Stimulated activated CD4-positive, alpha-beta T cell treated with anti-CD3 and anti-CD28 coated beads, TNF-alpha, amount 100 ng/mL, for 4 hours (primary cell): ENCODE results near the gene C20orf202.

Source experiments
- DNase-seq, 3 experiments: peaks; one replicate each; pipeline ENCODE4 v3.0.0-alpha.2; 2020; ENCODE audit warnings: low read depth in 3 of 3

Gene C20orf202

DNA sequence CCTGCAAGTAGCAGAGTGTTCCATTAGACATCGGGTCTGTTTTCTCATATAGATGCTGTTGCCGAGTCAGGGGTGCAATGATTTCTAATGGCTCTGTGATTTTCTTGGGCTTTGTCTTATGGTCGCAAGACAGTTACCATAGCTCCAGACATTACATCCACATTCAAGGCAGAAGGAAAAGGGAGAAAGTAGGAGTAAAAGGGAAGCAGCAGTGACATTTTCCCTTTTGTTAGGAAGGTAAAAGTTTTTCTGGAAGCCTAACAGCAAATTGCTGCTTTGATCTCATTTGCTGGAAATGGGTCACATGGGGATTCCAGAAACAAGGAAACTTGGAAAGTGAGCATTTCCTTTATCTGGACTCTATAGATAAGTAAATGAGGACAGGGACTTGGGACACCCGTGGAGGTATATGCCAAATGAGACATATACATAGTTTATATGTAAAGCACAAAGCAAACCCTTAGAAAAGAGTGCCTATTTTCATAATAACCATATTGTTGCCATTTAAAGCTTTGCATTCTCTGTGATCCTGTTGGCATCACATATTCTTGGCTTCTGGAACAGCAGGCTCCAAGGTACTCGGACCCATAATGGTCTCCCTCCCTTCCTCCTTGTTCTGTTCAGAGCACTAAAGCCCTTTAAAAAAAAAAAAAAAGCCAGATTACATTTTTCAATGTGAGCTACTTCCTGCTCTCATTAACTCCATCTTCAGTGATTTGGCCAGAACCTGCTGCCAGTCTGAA lies at the start of gene C20orf202:
Gene C20orf202 (plus strand): TSS at position 693 of the 743 bp plus-strand sequence. CDS start 132 bp downstream, outside the sequence.
- no peak for DNase-seq

DNA sequence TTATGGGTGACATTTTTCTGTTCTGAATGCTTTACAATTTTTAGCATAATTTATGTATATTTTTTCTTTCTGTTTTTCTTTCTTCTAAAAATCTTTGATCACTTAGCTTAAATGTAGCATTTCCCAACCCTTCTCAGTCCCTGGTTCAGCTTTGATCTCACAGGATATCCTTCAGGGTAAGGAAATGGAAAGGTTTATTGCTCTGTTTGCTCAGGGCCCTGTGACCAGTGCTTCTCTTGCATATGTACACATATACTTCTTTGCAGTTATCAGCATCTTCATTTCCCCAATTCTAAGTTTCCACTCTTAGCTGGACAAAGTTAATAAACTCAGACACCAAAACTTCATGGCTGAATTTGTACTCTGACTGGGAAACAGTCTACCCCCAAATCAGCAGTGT lies 49.0 kb upstream of the C20orf202 start:
- DNase-seq = no peak

GRCh38 chr20:1154691-1155090 lies 48.6 kb upstream of the C20orf202 start:
- no peak for DNase-seq

- no peak for DNase-seq
These were observed 47.9 kb upstream of the C20orf202 start for GRCh38 chr20:1155342-1155741.

DNA sequence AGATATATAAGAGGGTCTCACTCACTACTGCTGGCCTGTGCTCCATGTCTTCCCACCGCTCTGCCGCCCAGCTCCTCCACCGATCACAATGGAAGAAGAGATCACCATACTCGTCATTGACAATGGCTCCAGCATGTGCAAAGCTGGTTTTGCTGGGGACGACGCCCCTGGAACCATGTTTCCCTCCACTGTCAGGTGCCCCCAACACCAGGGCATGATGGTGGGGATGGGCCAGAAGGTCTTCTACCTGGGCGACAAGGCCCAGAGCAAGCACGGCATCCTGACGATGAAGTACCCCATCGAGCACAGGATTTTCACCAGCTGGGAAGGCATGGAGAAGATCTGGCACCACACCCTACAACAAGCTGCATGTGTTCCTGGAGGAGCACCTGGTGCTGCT lies 42.8 kb upstream of the C20orf202 start:
- DNase-seq = no peak

- no peak for DNase-seq
These were observed 42.3 kb upstream of the C20orf202 start for GRCh38 chr20:1160991-1161390.

DNA sequence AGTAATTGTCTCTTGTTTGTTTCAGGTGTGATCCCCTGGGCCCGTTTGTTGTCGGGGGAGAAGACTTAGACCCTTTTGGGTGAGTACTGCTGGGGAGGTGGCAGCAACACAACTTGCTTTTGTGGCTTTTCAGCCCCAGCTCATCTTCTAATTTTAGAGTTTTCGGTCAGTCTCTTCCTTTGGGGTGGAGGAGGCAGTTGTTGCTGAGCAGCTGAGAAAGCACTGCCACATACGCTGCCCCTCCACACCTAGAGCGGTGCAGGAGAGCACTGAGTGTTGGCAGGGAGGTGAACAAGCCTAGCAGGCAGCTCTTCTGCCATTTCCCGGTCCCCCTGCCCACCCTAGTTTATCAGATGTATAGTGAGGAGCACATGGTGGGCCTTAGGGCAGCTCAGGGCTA lies 40.1 kb upstream of the C20orf202 start:
- no peak for DNase-seq

DNA sequence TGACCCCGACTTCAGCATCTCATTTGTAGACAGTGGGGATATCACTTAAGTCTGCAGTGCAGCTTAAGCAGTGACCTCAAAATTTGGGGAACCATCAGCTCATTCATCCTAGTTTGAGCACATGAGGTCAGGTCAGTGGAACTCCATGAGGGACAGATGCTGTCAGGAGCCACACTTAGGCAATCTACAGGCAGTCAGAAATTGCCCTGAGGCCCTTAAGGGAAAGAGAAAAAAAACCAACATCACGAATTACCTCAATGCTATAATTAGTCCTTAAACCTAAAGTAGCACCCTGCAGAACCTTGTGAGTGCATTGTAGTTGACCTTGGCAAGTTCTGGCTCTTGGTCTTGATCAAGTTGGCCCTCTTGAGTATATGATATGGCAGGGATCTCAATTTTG lies 39.6 kb upstream of the C20orf202 start:
- DNase-seq = no peak

DNA sequence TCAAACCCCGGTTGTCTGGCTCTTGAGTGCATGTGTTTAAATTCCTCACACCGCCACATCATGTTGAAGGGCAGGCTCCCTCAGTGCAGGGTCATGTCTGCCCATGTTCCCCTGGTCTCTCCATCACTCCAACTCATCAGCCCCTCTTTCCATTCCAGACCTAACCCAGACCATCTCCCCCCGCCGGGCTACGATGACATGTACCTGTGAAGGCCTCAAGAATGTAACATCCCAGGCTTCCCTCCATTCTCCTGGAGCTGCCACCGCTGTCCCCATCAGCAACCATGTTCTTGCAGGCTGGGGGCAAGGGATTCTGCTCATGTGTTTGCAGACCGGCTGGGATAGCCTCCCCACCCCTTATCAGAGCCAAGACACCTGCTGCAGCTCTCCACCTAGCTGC lies 38.4 kb upstream of the C20orf202 start:
- DNase-seq = no peak

GRCh38 chr20:1165521-1165920 lies 37.7 kb upstream of the C20orf202 start:
- DNase-seq = no peak

DNA sequence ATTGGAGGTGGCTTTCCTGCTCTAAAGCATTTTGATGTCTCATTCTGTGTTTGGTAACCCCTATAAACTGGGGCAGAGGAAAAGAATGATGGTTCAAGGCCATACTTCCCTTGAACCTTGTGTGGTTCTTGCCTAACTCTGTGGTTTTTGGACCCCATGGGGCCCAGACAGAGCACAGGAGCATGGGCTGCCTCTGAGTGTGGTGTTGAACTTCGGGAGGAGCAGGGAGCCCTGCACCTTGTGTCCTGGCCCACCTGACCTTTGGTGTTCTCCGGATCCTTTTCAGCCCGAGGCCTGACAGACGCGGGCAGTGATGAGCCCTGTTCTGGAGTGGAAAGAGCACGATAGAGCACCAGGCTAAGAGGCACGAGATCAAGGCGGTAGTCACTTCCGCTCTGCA lies 37.3 kb upstream of the C20orf202 start:
- no peak for DNase-seq

DNA sequence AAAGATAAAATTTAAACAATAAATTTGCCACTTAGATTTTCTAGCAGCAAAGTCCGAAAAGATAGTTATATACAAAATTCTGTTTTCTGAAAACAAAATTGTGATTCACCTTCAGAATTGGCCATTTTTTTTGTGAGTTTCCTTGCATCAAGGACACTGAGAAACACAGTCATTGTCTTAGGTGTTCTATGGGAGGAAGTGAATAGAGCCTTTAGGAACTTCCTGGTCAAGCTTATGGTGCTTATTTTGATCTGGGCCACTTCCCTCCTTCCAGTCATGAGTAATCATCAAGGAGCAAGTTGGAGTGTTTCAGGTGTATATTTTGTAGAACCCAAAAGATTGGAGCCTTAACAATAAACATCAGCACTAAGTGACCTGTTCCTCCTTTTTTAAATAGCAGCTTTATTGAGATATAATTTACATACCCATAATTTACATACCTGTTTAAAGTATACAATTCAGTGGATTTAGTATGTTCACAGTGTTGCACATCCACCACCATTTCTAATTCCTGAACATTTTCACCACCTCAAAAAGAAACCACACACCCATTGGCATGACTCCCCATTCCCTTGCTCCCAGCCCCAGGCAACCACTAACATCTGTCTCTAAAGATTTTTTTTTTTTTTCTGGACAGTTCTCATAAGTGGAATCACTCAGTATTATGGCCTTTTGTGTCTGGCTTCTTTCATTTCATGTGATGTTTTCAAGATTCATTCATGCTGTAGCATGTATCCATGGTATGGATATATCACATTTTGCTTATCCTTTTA lies 36.1 kb upstream of the C20orf202 start:
- DNase-seq = no peak

GRCh38 chr20:1169224-1169623 lies 34.0 kb upstream of the C20orf202 start:
- DNase-seq = no peak

GRCh38 chr20:1171461-1172093 lies 31.7 kb upstream of the C20orf202 start:
- no peak for DNase-seq

DNA sequence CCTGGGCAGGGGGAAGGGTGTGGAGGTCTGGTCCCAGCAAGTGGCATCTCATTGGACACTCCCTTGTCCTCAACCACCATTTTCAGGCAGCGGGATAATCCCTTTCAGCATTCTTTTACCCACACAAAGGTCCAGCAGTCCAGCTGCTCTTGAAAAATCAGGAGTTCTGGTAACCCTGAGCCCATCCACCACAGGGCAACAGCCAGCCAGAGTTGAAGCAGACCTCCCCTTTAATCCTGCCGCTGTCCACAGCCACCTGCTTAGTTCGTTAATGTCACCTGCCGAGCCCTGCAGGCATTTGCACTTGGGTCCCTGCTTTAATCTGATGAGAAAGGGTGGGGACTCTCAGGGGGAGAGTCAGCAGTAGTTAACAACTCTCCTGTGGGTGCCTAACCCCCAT lies 29.6 kb upstream of the C20orf202 start:
- no peak for DNase-seq

- no peak for DNase-seq
These were observed 28.5 kb upstream of the C20orf202 start for GRCh38 chr20:1174787-1175186.

- DNase-seq = no peak
These were observed 25.6 kb upstream of the C20orf202 start for GRCh38 chr20:1177680-1178079.

- no peak for DNase-seq
These were observed 25.2 kb upstream of the C20orf202 start for GRCh38 chr20:1178103-1178502.

DNA sequence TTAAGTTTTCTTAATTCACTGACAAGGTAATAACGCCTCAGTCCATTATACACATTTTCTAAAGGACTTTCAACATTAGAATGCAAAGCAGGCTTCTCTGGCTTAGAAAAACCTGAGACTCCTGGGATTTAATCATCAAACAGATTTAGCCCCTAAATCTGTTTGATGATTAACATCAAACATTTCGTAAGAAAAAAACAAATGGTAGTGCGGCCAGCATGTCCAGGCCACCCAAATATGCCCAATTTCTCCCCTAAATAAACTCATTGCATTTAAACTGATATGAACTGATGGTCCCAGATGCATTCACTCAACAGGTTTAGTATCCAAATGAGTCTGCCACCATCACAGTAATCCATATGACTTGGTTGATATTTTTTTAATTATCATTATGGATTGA lies 24.6 kb upstream of the C20orf202 start:
- DNase-seq = no peak

DNA sequence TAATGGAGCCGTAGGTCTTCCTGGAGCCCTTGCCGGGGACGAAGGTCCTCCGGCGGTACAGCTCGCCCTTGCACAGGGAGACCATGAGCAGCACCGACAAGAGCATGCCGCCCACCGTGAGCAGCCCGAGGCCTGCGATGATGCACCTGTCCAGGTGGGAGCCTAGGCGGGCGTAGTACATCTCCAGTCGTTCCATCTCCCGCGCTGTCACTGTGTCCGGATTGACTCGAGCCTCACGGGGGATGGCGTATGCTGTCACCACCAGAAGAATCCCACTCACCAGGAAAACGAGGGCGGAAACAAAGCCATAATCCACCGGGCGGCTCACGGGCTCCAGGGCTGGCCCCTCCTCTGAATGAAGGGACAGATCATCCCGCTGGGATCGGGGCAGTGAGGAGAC lies 22.3 kb upstream of the C20orf202 start:
- DNase-seq = no peak

DNA sequence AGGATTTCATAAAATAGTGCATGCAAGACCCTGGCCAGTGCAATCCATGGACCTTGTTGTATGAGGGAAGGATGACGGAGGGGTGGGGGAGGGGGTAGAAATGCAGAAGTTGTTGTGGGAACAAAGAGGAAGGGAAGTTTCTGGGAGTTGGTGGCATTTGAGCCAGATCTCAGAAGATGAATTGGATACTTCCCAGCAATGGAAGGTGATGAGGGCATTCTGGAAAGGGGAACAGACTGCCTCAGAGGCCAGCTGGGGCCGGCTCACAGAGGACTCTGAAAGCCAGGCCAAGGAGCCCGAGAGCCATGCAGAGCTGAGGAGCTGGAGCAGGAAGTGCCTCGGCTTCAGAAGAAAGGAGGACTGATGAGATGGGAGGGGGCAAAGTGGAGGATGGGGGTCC lies 21.1 kb upstream of the C20orf202 start:
- no peak for DNase-seq

DNA sequence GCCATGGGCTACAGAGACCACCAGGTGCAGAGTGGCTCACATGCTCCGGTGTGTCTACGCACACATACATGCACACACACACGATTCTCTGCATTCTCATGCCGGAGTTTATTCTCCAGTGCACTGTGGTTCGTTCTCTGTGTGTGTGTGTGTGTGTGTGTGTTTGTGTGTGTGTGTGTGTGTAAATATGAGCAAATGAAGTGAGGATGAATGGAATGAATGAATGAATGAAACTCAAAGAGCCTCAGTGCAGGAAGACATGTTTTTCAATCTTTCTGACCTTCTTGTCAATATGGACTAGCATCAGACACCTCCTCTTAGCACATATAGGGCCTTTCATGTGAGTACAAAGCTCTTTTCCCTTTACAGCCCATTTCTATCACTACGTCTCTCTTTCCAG lies 20.1 kb upstream of the C20orf202 start:
- no peak for DNase-seq

DNA sequence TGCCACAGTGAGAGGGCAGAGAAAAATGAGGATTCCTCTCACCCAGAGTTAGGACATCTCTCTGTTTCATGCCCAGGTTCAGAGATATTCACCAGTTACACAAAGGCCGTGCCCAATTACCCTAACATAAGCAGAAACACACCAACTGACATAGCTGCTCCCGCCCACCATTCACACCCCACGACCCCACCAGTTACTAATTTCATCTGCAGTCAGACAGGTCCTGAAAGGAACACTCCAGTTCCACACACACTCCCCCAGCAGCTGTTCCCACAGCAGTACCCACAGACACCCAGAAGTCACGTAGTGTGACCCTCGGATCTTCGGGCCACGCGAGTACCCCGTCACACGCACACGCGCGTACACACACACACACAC lies 19.0 kb upstream of the C20orf202 start:
- DNase-seq = no peak
